Dendritic cell treated with granulocyte-macrophage colony-stimulating factor and Interleukin-4, amounts not matched to agents 40 ng/mL and 50 ng/mL, for 4 days (primary cell): ENCODE results near the gene KCNC1.

Source experiments
- H3K27ac Mint-ChIP-seq: one replicate; pipeline ENCODE4 v1.8.0; 2022; ENCODE audit warnings: mild to moderate bottlenecking, mixed read lengths
- H3K27me3 Mint-ChIP-seq: one replicate; pipeline ENCODE4 v1.8.0; 2022; ENCODE audit warnings: mild to moderate bottlenecking, mixed read lengths
- H3K36me3 Mint-ChIP-seq: one replicate; pipeline ENCODE4 v1.8.0; 2022; ENCODE audit warnings: low read depth, mixed read lengths
- H3K4me1 Mint-ChIP-seq: one replicate; pipeline ENCODE4 v1.8.0; 2022; ENCODE audit warnings: low read depth, mixed read lengths
- H3K4me3 Mint-ChIP-seq: one replicate; pipeline ENCODE4 v1.8.0; 2022; ENCODE audit warnings: mild to moderate bottlenecking, moderate library complexity, mixed read lengths
- H3K9me3 Mint-ChIP-seq: one replicate; pipeline ENCODE4 v1.8.0; 2022; ENCODE audit warnings: mixed read lengths
- intact Hi-C: fragments of 100-400 bp; cut with micrococcal nuclease; formaldehyde crosslinking; loops from one replicate; pipeline ENCODE4 v1.15.0; 2022

The KCNC1 gene

GRCh38 chr11:17801166-17801565 lies 66.6 kb downstream of the KCNC1 start:
- H3K27me3 Mint-ChIP-seq: no peaks in the 10 kb centered on the region
- no peak overlapping the region for H3K4me3 Mint-ChIP-seq
- H3K9me3 Mint-ChIP-seq: no peaks in the 10 kb centered on the region
- no peak overlapping the region for H3K27ac Mint-ChIP-seq
- H3K36me3 Mint-ChIP-seq: no peaks in the 10 kb centered on the region
- intact Hi-C loops: no loop called here
- no peaks in the 10 kb centered on the region for H3K4me1 Mint-ChIP-seq

- Mint-ChIP-seq H3K4me1 (no peaks in the 10 kb centered on the region), H3K4me3 (no peak overlapping the region), H3K27me3 (no peaks in the 10 kb centered on the region), H3K36me3 (no peaks in the 10 kb centered on the region), H3K9me3 (no peaks in the 10 kb centered on the region), H3K27ac (no peak overlapping the region)
- intact Hi-C loops: no loop called here
Measured at GRCh38 chr11:17802491-17802890, 67.9 kb downstream of the KCNC1 start.

DNA sequence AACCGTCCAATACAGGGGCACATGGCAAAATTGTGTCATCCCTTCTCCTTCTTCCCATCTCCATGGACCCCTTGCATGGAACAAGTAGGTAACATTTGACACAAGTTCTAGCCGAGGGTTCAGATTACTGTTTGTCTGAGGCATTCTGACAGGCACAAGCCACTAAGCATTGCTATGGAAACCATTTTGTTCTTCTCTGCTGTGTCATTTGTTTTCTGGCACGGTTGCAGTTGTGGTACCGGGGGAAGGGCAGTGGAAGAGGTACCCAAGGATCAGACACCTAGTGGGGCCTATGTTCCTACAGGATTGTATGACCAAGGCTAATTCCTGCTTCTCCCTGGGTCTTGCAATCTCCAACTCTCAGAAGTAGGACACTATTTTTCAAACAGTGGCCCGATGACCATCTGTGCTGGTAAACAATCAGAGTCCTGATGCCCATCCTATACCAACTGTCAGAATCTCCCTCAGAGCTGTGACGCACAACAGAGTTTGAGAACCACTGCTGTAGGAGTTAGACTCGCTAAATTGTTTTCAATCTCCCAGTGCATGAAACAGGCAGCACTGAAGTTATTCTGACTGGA lies 69.3 kb downstream of the KCNC1 start:
- no peak overlapping the region for H3K27ac Mint-ChIP-seq
- no peak overlapping the region for H3K4me3 Mint-ChIP-seq
- intact Hi-C loops: no loop called here
- no peaks in the 10 kb centered on the region for H3K36me3 Mint-ChIP-seq
- no peaks in the 10 kb centered on the region for H3K27me3 Mint-ChIP-seq
- H3K4me1 Mint-ChIP-seq: no peaks in the 10 kb centered on the region
- H3K9me3 Mint-ChIP-seq: no peaks in the 10 kb centered on the region

DNA sequence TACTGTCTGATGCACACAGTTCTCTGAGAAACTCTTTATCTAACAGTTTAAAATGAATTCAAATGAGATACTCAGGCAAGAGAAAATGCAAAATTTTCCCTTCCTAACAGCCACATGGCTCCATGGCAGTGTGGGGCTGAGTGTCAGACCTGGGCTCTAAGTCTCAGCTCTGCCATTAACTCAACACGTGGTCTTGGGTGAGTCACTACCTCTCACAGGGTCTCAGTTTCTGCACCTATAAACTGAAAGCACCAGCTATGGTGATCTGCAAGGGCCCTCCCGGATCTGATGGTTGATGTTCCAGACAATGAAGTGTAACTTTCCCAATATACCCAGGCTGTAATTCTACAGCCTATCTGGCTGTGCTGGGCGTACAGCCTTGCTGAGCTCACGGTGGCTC lies 70.5 kb downstream of the KCNC1 start:
- Mint-ChIP-seq H3K4me1 (no peaks in the 10 kb centered on the region), H3K27me3 (no peaks in the 10 kb centered on the region), H3K27ac (no peak overlapping the region), H3K4me3 (no peak overlapping the region), H3K36me3 (no peaks in the 10 kb centered on the region), H3K9me3 (no peaks in the 10 kb centered on the region)
- intact Hi-C loops: no loop called here

DNA sequence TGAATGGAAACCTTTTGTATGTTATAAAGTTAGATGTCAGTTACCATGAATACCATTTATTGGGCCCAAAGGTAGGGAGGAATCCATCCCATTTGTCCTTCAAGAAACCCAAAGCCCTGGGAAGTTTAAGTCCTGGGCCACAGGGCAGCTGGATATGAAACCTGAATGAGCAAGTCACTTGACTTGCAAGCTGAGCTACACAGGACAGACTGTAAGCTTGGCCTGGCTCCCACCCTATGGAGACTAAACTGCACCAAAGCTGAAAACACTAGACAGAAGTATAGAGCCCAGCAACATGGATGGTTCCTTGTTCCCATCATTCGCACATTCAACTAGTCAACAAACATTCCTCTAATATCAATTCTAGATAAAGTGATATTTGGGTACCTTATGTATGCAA lies 71.3 kb downstream of the KCNC1 start:
- H3K36me3 Mint-ChIP-seq: no peaks in the 10 kb centered on the region
- H3K27me3 Mint-ChIP-seq: no peaks in the 10 kb centered on the region
- H3K4me3 Mint-ChIP-seq: no peak overlapping the region
- no peaks in the 10 kb centered on the region for H3K4me1 Mint-ChIP-seq
- no peaks in the 10 kb centered on the region for H3K9me3 Mint-ChIP-seq
- no peak overlapping the region for H3K27ac Mint-ChIP-seq
- intact Hi-C loops: no loop called here

GRCh38 chr11:17807034-17807433 lies 72.5 kb downstream of the KCNC1 start:
- Mint-ChIP-seq H3K36me3 (no peaks in the 10 kb centered on the region), H3K27me3 (no peaks in the 10 kb centered on the region), H3K4me1 (no peaks in the 10 kb centered on the region), H3K4me3 (no peak overlapping the region), H3K9me3 (no peaks in the 10 kb centered on the region), H3K27ac (no peak overlapping the region)
- intact Hi-C loops: no loop called here

DNA sequence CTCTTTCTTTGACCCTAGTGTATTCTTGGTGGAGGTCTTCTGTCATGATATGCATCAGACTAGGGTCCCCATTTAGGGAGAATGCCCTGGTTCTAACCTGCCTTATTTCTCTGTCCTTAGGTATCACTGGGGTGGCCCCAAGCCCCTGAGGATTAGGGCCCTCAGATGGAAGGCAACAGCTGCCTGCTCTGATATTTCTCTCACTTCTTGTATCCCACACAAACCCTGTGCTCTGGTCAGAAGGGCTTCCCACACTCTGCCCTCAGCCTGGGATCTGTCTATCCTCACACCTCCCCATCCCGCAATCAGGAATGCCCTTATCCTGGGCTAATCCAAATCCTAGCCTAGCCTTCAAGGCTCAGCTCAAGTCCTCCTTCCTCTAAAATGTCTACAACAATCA lies 75.5 kb downstream of the KCNC1 start:
- H3K27me3 Mint-ChIP-seq: no peaks in the 10 kb centered on the region
- no peaks in the 10 kb centered on the region for H3K9me3 Mint-ChIP-seq
- no peak overlapping the region for H3K4me3 Mint-ChIP-seq
- intact Hi-C loops: no loop called here
- H3K36me3 Mint-ChIP-seq: no peaks in the 10 kb centered on the region
- H3K4me1 Mint-ChIP-seq: no peaks in the 10 kb centered on the region
- H3K27ac Mint-ChIP-seq: no peak overlapping the region

- Mint-ChIP-seq H3K27me3 (no peaks in the 10 kb centered on the region), H3K27ac (no peak overlapping the region), H3K36me3 (no peaks in the 10 kb centered on the region), H3K9me3 (no peaks in the 10 kb centered on the region), H3K4me1 (no peaks in the 10 kb centered on the region), H3K4me3 (no peak overlapping the region)
- intact Hi-C loops: no loop called here
Measured at GRCh38 chr11:17810746-17811145, 76.2 kb downstream of the KCNC1 start.

GRCh38 chr11:17811352-17811751 lies 76.8 kb downstream of the KCNC1 start:
- intact Hi-C loops: no loop called here
- H3K4me3 Mint-ChIP-seq: no peak overlapping the region
- no peaks in the 10 kb centered on the region for H3K36me3 Mint-ChIP-seq
- H3K27ac Mint-ChIP-seq: no peak overlapping the region
- no peaks in the 10 kb centered on the region for H3K9me3 Mint-ChIP-seq
- no peaks in the 10 kb centered on the region for H3K27me3 Mint-ChIP-seq
- no peaks in the 10 kb centered on the region for H3K4me1 Mint-ChIP-seq

- H3K4me3 Mint-ChIP-seq: no peak overlapping the region
- H3K4me1 Mint-ChIP-seq: no peaks in the 10 kb centered on the region
- H3K27ac Mint-ChIP-seq: no peak overlapping the region
- intact Hi-C loops: no loop called here
- H3K36me3 Mint-ChIP-seq: no peaks in the 10 kb centered on the region
- no peaks in the 10 kb centered on the region for H3K9me3 Mint-ChIP-seq
- H3K27me3 Mint-ChIP-seq: no peaks in the 10 kb centered on the region
Measured at GRCh38 chr11:17812091-17812864, 77.7 kb downstream of the KCNC1 start.

DNA sequence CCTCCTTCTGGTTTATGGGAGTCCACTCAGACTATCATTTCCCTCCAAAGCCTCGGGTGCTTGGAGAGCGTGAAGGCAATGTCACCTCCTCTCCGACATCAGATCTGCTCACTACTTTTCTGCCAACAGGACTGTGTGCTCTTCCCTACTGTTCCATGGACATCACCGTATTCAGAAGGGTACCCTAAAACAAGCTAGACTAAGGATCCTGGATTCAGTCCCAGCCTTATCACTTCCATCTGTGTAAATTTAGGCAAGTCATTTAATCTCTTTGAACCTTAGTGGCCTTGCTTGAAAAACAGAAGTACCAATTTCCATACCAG lies 78.2 kb downstream of the KCNC1 start:
- no peaks in the 10 kb centered on the region for H3K9me3 Mint-ChIP-seq
- H3K27ac Mint-ChIP-seq: no peak overlapping the region
- no peak overlapping the region for H3K4me3 Mint-ChIP-seq
- intact Hi-C loops: no loop called here
- H3K36me3 Mint-ChIP-seq: no peaks in the 10 kb centered on the region
- H3K27me3 Mint-ChIP-seq: no peaks in the 10 kb centered on the region
- no peaks in the 10 kb centered on the region for H3K4me1 Mint-ChIP-seq

GRCh38 chr11:17813391-17814059 lies 78.9 kb downstream of the KCNC1 start:
- intact Hi-C loops: no loop called here
- Mint-ChIP-seq H3K4me1 (peaks cover 1% of the 10 kb centered on the region), H3K27me3 (no peaks in the 10 kb centered on the region), H3K4me3 (no peak overlapping the region), H3K9me3 (no peaks in the 10 kb centered on the region), H3K36me3 (no peaks in the 10 kb centered on the region), H3K27ac (no peak overlapping the region)

GRCh38 chr11:17814546-17814945 lies 80.0 kb downstream of the KCNC1 start:
- Mint-ChIP-seq H3K9me3 (no peaks in the 10 kb centered on the region), H3K27me3 (no peaks in the 10 kb centered on the region), H3K27ac (no peak overlapping the region), H3K4me3 (no peak overlapping the region), H3K4me1 (peaks cover 5% of the 10 kb centered on the region), H3K36me3 (no peaks in the 10 kb centered on the region)
- intact Hi-C loops: no loop called here

DNA sequence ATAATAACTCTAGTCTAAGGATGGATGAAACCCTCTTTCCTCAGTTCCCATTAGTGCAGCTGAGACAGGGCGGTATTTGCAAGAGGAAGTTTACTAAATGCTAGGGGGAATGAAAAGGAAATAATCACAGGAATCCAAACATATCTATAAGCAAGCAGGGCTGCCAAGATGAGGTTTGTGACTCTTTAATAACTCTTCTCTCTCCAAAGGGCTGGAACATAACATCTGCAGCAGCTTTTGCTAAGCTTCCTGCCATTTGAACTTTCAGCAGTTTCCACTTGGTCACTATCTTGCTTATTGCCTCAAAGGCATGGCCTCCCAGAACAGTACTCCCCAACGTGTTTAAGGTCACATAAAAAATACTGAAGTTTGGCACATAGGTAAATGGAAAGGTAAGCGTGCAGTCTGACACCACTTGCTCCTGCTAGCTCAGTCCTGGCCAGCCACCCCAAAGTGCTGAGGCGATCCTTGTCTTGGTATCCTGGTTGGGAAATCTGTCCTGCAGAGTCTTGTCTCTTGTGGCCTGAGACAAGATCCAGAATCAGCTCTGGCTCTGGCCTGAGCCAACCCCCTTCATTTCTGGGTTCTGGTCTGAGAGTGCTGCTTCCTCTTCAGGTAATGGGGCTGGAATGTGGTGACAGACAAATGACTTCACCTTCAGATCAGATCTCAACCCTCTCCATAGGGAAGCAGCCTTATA lies 81.8 kb downstream of the KCNC1 start:
- Mint-ChIP-seq H3K4me1 (peaks cover 5% of the 10 kb centered on the region), H3K9me3 (no peaks in the 10 kb centered on the region), H3K36me3 (no peaks in the 10 kb centered on the region), H3K27me3 (no peaks in the 10 kb centered on the region), H3K4me3 (no peak overlapping the region), H3K27ac (no peak overlapping the region)
- intact Hi-C loops: no loop called here
